CD4-positive, alpha-beta memory T cell (primary cell): ENCODE measurements around the gene NFATC2. TPM values are rescaled to one million over a fixed set of nuclear protein-coding genes. Genes with fewer than 3 reads are reported as not detected.

Source experiments
- CTCF ChIA-PET: fragments of 350-600 bp; sonication (Branson Sonifier 250); formaldehyde crosslinking; loops from one replicate; lab custom pipeline; 2021; ENCODE audit warnings: inconsistent platforms; ENCODE audit not compliant: partially characterized antibody; lab: Charles Lee
- POLR2A ChIA-PET: fragments of 350-600 bp; sonication (Branson Sonifier 250); formaldehyde crosslinking; loops from one replicate; lab custom pipeline; 2021; ENCODE audit not compliant: partially characterized antibody; lab: Charles Lee
- DNase-seq, 5 donors: peaks; one replicate each; pipeline versions ENCODE4 v3.0.0 to v3.0.0-alpha.2; 2020 to 2022; ENCODE audit warnings: mixed read lengths in 1 of 5
- H3K27ac ChIP-seq: one replicate; pipeline ENCODE4 v1.7.0; 2013; ENCODE audit warnings: low read depth, low read length
- H3K27me3 ChIP-seq: 2 replicates; pipeline ENCODE4 v1.7.0; 2013; ENCODE audit warnings: mild to moderate bottlenecking, low read length, moderate library complexity; ENCODE audit not compliant: insufficient read depth
- H3K36me3 ChIP-seq: 2 replicates; pipeline ENCODE4 v1.7.0; 2013; ENCODE audit warnings: mild to moderate bottlenecking, low read length, moderate library complexity; ENCODE audit not compliant: insufficient read depth
- H3K4me1 ChIP-seq: 2 replicates; pipeline ENCODE4 v1.7.0; 2013; ENCODE audit warnings: mild to moderate bottlenecking, low read length, moderate library complexity; ENCODE audit not compliant: insufficient read depth
- H3K4me3 ChIP-seq, 2 donors: one replicate each; pipeline ENCODE4 v1.7.0; 2013; ENCODE audit warnings: low read length in 2 of 2, mild to moderate bottlenecking in 1 of 2
- H3K9me3 ChIP-seq, 2 donors: one replicate each; pipeline ENCODE4 v1.7.0; 2013; ENCODE audit warnings: low read length in 2 of 2, control low read depth in 1 of 2; ENCODE audit not compliant: control insufficient read depth in 1 of 2
- H3K27ac Mint-ChIP-seq, 7 donors: one replicate each; pipeline ENCODE4 v1.8.0; 2020 to 2021; ENCODE audit warnings: mixed read lengths in 7 of 7, mild to moderate bottlenecking in 6 of 7, inconsistent platforms in 3 of 7, moderate library complexity in 3 of 7
- H3K27me3 Mint-ChIP-seq, 2 donors: one replicate each; pipeline ENCODE4 v1.8.0; 2020 to 2021; ENCODE audit warnings: mixed read lengths in 2 of 2
- H3K36me3 Mint-ChIP-seq, 2 donors: one replicate each; pipeline ENCODE4 v1.8.0; 2020 to 2021; ENCODE audit warnings: mixed read lengths in 2 of 2, inconsistent platforms in 1 of 2, mild to moderate bottlenecking in 1 of 2
- H3K4me1 Mint-ChIP-seq, 4 donors: one replicate each; pipeline ENCODE4 v1.8.0; 2020 to 2021; ENCODE audit warnings: mixed read lengths in 4 of 4, mild to moderate bottlenecking in 1 of 4
- H3K4me3 Mint-ChIP-seq, 8 donors: one replicate each; pipeline ENCODE4 v1.8.0; 2020 to 2021; ENCODE audit warnings: mixed read lengths in 8 of 8, mild to moderate bottlenecking in 7 of 8, moderate library complexity in 6 of 8, inconsistent platforms in 3 of 8
- H3K9me3 Mint-ChIP-seq, 8 donors: one replicate each; pipeline ENCODE4 v1.8.0; 2020 to 2021; ENCODE audit warnings: mixed read lengths in 8 of 8, mild to moderate bottlenecking in 5 of 8, inconsistent platforms in 3 of 8, moderate library complexity in 1 of 8
- intact Hi-C: fragments of 100-400 bp; cut with micrococcal nuclease; formaldehyde crosslinking; loops from one replicate; pipeline ENCODE4 v1.15.1; 2023
- polyA plus RNA-seq, 2 donors: library from polyadenylated mRNA; unstranded; fragments of 300-500 nt; fragmentation: Illumina TruSeq; gene quantifications; one replicate each; pipeline ENCODE4 v1.2.3, GENCODE V29; 2021
- total RNA-seq, 2 experiments: library from RNA; stranded (reverse); gene quantifications; one replicate each; pipeline ENCODE4 v1.2.3, GENCODE V29; 2021

Gene NFATC2
- total and polyA plus RNA-seq, 4 experiments from 2014 or later: 14.0 to 71.6 (median 53.7) TPM

- Histone ChIP-seq H3K36me3 (peaks cover 11% of the 10 kb centered on the region), H3K27ac (peak overlapping the region; percentile 65), H3K4me3 (no peak overlapping the region), H3K9me3 (no peaks in the 10 kb centered on the region), H3K4me1 (peaks cover 85% of the 10 kb centered on the region), H3K27me3 (no peaks in the 10 kb centered on the region)
- ChIA-PET POLR2A (interaction anchor here (0.7 to 12.9 kb wide), 13 partner anchors 10 to 124 kb away, joined by 3 to 148 read pairs (median 12); partner anchors contain the start of gene NFATC2), CTCF (interaction anchor here (0.7 to 4.6 kb wide), 11 partner anchors 9 to 177 kb away, joined by 3 to 54 read pairs (median 4); no protein-coding TSS in a partner anchor)
- Mint-ChIP-seq H3K4me3 (peak overlapping the region in 7 of 8 donors; percentile 54 to 84 (median 73)), H3K27me3 (no peaks in the 10 kb centered on the region), H3K27ac (peak overlapping the region; percentile 87 to 97 (median 95)), H3K9me3 (peaks cover 0 to 2% (median 0%) of the 10 kb centered on the region in 8 donors), H3K4me1 (peaks cover 52 to 96% (median 71%) of the 10 kb centered on the region in 4 donors), H3K36me3 (peaks cover 31 to 52% of the 10 kb centered on the region in 2 donors)
- DNase-seq: peak; percentile 34 to 73 (median 44)
- intact Hi-C loops: no loop called here
These were observed 125.0 kb downstream of the NFATC2 start for GRCh38 chr20:51417250-51418136.

GRCh38 chr20:51416532-51417249 lies 125.8 kb downstream of the NFATC2 start:
- peak; percentile 23 to 62 (median 42) for DNase-seq
- Histone ChIP-seq H3K27me3 (no peaks in the 10 kb centered on the region), H3K4me1 (peaks cover 93% of the 10 kb centered on the region), H3K9me3 (no peaks in the 10 kb centered on the region), H3K4me3 (no peak overlapping the region), H3K27ac (peak overlapping the region; percentile 65), H3K36me3 (peaks cover 11% of the 10 kb centered on the region)
- ChIA-PET CTCF (interaction anchor here (0.9 to 4.6 kb wide), 7 partner anchors 9 to 178 kb away, joined by 4 to 54 read pairs (median 5); no protein-coding TSS in a partner anchor), POLR2A (interaction anchor here (0.9 to 12.9 kb wide), 9 partner anchors 9 to 125 kb away, joined by 3 to 148 read pairs (median 14); partner anchors contain the start of gene NFATC2)
- Mint-ChIP-seq H3K27ac (peak overlapping the region; percentile 87 to 97 (median 95)), H3K4me3 (peak overlapping the region; percentile 54 to 84 (median 74)), H3K9me3 (peaks cover 0 to 2% (median 0%) of the 10 kb centered on the region in 8 donors), H3K27me3 (no peaks in the 10 kb centered on the region), H3K36me3 (peaks cover 25 to 48% of the 10 kb centered on the region in 2 donors), H3K4me1 (peaks cover 55 to 96% (median 73%) of the 10 kb centered on the region in 4 donors)
- intact Hi-C loops: no loop called here

DNA sequence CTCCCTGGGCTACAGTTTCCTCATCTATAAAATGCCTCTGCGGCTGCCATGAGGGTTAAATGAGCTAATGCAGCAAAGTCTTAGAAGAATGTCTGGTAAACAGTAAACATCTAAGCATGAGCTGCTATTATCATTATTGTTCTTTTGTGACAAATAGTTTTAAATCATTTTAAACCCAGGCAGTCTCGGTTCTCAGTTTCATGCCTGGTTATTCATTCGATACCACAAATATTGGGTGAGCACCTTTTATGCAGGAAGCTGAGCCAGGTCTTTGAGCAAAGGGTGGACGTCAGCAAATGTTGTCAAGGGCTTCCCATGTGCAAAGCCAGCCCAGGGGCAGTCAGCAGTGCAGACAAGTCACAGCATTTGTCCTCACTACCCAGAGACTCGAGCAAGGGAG lies 128.7 kb downstream of the NFATC2 start:
- Histone ChIP-seq H3K4me3 (no peak overlapping the region), H3K36me3 (peaks cover 14% of the 10 kb centered on the region), H3K27me3 (no peaks in the 10 kb centered on the region), H3K27ac (peak overlapping the region; percentile 65), H3K9me3 (no peaks in the 10 kb centered on the region), H3K4me1 (peaks cover 95% of the 10 kb centered on the region)
- H3K27ac Mint-ChIP-seq: peak overlapping the region; percentile 87 to 97 (median 95)
- peaks cover 56 to 96% (median 78%) of the 10 kb centered on the region in 4 donors for H3K4me1 Mint-ChIP-seq
- peaks cover 37 to 47% of the 10 kb centered on the region in 2 donors for H3K36me3 Mint-ChIP-seq
- peaks cover 0 to 2% (median 0%) of the 10 kb centered on the region in 8 donors for H3K9me3 Mint-ChIP-seq
- peak overlapping the region in 7 of 8 donors; percentile 59 to 84 (median 72) for H3K4me3 Mint-ChIP-seq
- no peaks in the 10 kb centered on the region for H3K27me3 Mint-ChIP-seq
- CTCF ChIA-PET: interaction anchor here (0.9 to 3.0 kb wide), 5 partner anchors 9 to 23 kb away, joined by 3 to 13 read pairs (median 4); no protein-coding TSS in a partner anchor
- intact Hi-C loops: no loop called here
- POLR2A ChIA-PET: interaction anchor here (1.1 to 12.9 kb wide), 7 partner anchors 9 to 128 kb away, joined by 3 to 148 read pairs (median 21); partner anchors contain the start of gene NFATC2
- peak; percentile 33 to 69 (median 45) for DNase-seq

- peaks cover 42 to 50% of the 10 kb centered on the region in 2 donors for H3K36me3 Mint-ChIP-seq
- H3K4me3 Mint-ChIP-seq: peak overlapping the region in 3 of 8 donors; percentile 25 to 46 (median 44)
- no peak overlapping the region for H3K4me3 ChIP-seq
- H3K9me3 Mint-ChIP-seq: peaks cover 0 to 2% (median 0%) of the 10 kb centered on the region in 8 donors
- DNase-seq: no peak
- CTCF ChIA-PET: interaction anchor here (0.9 to 3.0 kb wide), 5 partner anchors 12 to 182 kb away, joined by 3 to 15 read pairs (median 5); no protein-coding TSS in a partner anchor
- intact Hi-C loops: no loop called here
- H3K9me3 ChIP-seq: no peaks in the 10 kb centered on the region
- H3K4me1 ChIP-seq: peaks cover 94% of the 10 kb centered on the region
- POLR2A ChIA-PET: interaction anchor here (1.8 to 12.9 kb wide), 5 partner anchors 8 to 129 kb away, joined by 6 to 148 read pairs (median 29); partner anchors contain the start of gene NFATC2
- peak overlapping the region; percentile 48 to 87 (median 68) for H3K27ac Mint-ChIP-seq
- peaks cover 12% of the 10 kb centered on the region for H3K36me3 ChIP-seq
- H3K27me3 Mint-ChIP-seq: no peaks in the 10 kb centered on the region
- peaks cover 57 to 90% (median 75%) of the 10 kb centered on the region in 4 donors for H3K4me1 Mint-ChIP-seq
- no peaks in the 10 kb centered on the region for H3K27me3 ChIP-seq
- peak overlapping the region; percentile 37 for H3K27ac ChIP-seq
These were observed 129.5 kb downstream of the NFATC2 start for GRCh38 chr20:51412951-51413481.

DNA sequence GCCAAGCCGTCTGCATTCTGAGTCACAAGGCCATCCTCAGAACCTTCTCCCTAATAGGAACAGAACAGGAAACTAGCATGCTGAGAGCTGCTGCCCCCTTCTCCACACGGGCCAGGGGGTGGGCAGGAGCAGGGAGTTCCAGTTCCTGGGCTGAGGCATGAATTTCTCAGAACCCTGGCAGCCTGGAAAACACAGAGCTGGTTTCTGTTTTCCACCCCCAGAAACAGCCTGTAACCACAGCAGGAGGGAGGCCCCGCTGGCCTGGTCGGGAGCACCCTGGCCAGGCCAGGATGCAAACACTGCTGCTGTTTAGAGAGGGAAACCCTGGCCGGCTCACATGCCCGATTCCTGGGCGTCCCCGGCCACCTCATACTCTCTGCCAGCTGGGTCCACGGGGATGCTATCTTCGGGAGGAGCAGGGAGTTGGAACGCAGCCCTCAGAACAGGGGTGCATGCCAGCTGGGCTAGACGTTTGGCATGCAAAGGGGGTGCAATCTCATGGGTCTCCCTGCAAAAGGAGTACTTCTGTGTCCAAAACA lies 130.1 kb downstream of the NFATC2 start:
- H3K9me3 ChIP-seq: no peaks in the 10 kb centered on the region
- H3K4me1 Mint-ChIP-seq: peaks cover 52 to 90% (median 69%) of the 10 kb centered on the region in 4 donors
- no peak overlapping the region for H3K4me3 ChIP-seq
- peak overlapping the region; percentile 32 for H3K27ac ChIP-seq
- no peak for DNase-seq
- peaks cover 0 to 2% (median 0%) of the 10 kb centered on the region in 8 donors for H3K9me3 Mint-ChIP-seq
- peaks cover 94% of the 10 kb centered on the region for H3K4me1 ChIP-seq
- peaks cover 12% of the 10 kb centered on the region for H3K36me3 ChIP-seq
- no peaks in the 10 kb centered on the region for H3K27me3 Mint-ChIP-seq
- H3K27me3 ChIP-seq: no peaks in the 10 kb centered on the region
- CTCF ChIA-PET: interaction anchor here (1.1 to 3.0 kb wide), 4 partner anchors 11 to 182 kb away, joined by 4 to 15 read pairs (median 9); no protein-coding TSS in a partner anchor
- intact Hi-C loops: no loop called here
- peaks cover 47 to 53% of the 10 kb centered on the region in 2 donors for H3K36me3 Mint-ChIP-seq
- POLR2A ChIA-PET: interaction anchor here (1.0 to 12.9 kb wide), 4 partner anchors 7 to 129 kb away, joined by 5 to 148 read pairs (median 66); partner anchors contain the start of gene NFATC2
- peak overlapping the region in 5 of 8 donors; percentile 10 to 64 (median 31) for H3K4me3 Mint-ChIP-seq
- peak overlapping the region; percentile 48 to 87 (median 73) for H3K27ac Mint-ChIP-seq

GRCh38 chr20:51411870-51412269 lies 130.6 kb downstream of the NFATC2 start:
- peaks cover 0 to 2% (median 0%) of the 10 kb centered on the region in 8 donors for H3K9me3 Mint-ChIP-seq
- ChIA-PET POLR2A (interaction anchor here (0.7 to 12.9 kb wide), 4 partner anchors 8 to 130 kb away, joined by 3 to 148 read pairs (median 17); partner anchors contain the start of gene NFATC2), CTCF (interaction anchor here (1.0 to 3.0 kb wide), 5 partner anchors 10 to 183 kb away, joined by 4 to 15 read pairs (median 5); no protein-coding TSS in a partner anchor)
- peaks cover 53 to 55% of the 10 kb centered on the region in 2 donors for H3K36me3 Mint-ChIP-seq
- H3K4me1 Mint-ChIP-seq: peaks cover 49 to 90% (median 67%) of the 10 kb centered on the region in 4 donors
- H3K36me3 ChIP-seq: peaks cover 17% of the 10 kb centered on the region
- H3K4me3 ChIP-seq: no peak overlapping the region
- peak overlapping the region; percentile 48 to 87 (median 73) for H3K27ac Mint-ChIP-seq
- no peaks in the 10 kb centered on the region for H3K9me3 ChIP-seq
- peak overlapping the region; percentile 32 for H3K27ac ChIP-seq
- intact Hi-C loops: no loop called here
- H3K4me1 ChIP-seq: peaks cover 93% of the 10 kb centered on the region
- no peaks in the 10 kb centered on the region for H3K27me3 ChIP-seq
- no peaks in the 10 kb centered on the region for H3K27me3 Mint-ChIP-seq
- DNase-seq: no peak
- peak overlapping the region in 2 of 8 donors; percentile 54 to 64 for H3K4me3 Mint-ChIP-seq
